Measurements from ENCODE around the gene FAAH.

FAAH gene

DNA sequence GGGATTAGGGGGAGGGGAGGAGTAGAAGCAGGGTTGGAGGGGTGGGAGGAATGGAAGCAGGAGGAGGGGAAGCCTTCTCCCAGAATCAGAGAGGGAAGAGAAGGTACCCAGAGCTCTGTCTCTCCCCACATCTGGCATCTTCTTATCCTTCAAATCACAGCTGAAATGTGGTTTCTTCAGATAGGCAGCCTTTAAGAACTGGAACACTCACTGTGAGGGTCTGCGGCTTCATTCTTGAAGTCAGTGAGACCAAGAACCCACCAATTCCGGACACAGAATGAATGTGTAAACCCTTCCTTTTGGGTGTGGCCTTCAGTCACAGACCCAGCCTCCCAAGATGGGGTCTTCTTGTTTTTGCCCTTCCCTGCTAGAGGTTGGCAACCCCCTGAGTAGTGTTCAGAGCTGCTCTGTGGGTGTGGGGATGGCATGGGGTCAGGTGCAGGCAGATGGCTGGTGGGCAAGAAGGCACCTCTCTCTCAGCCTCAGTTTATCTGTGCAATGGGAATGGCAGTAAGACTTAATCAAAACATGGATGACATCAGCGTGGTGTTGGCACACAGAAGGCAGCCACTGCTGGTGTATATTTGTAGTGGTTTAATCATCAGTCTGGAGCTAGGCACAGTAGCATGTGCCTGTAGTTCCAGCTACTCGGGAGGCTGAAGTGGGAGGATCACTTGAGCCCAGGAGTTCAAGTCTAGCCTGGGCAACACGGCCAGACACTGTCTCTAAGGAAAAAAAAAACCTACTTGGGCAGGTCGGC, 7.2 kb downstream of the FAAH start:
- ATAC-seq (no peak), DNase-seq (no peak)

DNA sequence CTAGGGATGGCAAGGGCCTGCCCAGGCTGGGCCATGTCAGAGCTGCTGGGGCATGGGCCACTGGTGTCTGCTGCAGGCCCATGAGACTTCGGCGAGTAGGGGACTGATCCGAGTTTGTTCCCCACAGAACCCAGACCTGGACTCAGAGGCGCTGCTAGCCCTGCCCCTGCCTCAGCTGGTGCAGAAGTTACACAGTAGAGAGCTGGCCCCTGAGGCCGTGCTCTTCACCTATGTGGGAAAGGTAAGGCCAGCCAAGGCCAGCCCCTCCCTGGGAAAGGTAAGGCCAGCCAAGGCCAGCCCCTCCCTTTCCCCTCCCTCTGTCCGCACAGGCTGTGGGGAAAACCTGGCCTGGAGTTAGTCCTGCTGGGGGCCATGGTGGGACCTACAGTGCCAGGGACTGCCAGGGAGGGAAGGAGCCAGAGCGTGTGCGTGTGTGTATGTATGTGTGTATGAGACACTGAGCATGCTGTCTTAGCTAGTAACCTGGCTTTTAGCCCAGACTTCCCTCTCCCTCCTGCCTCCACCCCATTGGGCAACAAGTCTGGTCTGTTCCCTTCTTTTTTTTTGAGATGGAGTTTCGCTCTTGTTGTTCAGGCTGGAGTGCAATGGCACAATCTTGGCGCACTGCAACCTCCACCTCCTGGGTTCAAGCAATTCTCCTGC, 8.0 kb downstream of the FAAH start:
- ATAC-seq, result no peak
- no peak for DNase-seq

DNA sequence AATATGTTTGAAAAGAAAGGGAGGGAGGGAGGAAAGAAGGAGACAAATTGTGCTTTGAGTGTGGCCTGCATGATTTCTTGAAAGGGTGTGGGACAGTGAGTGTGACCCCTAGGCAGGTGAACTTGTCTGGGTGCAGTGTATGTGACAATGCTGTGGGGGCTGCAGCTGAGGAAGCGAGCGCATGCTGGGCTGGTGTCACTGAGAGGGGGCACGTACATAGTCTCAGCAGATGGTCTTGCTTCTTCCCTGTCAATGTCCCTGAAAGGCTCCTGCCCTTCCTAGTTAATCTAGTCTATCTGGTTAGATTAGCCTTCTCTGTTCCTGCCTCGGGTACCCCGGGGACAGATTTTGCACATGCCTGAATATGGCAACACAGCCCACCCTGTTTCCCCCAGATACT, 9.8 kb downstream of the FAAH start:
- ATAC-seq (no peak), DNase-seq (no peak)

DNA sequence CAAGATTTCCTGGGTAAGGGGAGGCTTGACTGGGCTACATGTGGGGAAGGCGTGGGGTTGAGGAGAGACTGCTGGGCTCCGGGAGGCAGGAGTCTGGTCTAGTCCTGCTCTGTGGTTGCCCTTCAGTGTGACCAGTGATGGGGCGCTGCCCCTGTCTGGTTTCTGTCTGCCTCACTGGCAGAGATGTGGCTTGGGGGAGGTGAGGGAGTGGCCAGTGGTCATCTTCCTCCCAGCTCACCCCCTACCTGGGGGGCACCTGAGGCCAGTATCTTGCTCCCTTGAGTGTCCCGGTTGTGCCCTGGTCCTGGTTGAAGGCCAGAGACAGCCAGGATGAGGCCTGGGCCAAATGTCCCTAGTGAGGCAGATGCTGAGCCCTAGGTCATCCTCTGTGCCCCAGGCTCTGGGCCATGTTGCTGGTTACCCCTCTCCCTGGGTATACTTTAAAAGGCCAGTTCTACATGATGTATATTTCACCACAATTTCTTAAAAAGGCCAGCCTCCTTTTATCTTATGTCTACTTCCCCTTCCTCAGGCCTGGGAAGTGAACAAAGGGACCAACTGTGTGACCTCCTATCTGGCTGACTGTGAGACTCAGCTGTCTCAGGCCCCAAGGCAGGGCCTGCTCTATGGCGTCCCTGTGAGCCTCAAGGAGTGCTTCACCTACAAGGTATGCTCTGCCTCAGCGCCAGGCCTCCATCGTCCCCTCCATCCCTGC, 10.5 kb downstream of the FAAH start:
- DNase-seq (no peak), ATAC-seq (no peak)

DNA sequence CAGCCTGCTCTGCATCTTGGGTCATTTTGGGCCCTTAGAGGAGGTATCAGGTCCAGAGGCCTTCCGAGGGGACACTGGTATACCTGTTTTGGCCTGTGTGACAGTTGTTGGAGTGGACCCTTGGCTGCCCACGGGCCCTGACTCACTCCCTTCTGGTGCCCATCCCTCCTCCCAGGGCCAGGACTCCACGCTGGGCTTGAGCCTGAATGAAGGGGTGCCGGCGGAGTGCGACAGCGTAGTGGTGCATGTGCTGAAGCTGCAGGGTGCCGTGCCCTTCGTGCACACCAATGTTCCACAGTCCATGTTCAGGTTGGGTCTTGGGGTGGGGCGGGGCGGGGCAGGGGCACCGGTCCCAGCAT, 11.1 kb downstream of the FAAH start:
- DNase-seq (no peak), ATAC-seq (no peak)

DNA sequence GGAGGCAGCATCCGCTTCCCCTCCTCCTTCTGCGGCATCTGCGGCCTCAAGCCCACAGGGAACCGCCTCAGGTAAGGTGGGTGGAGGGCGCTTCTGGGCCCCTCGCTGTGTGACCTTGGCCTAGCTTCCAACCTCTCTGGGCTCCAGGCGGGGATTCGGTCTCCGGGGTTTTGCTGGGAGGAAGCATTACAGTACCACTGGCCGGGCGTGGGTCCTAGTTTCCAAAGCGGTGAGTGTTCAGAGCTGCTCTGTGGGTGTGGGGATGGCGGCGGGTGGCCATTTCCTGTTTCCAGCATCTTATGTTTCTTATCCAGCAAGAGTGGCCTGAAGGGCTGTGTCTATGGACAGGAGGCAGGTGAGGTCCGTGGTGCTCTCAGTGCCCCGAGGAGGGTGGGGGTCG, 11.6 kb downstream of the FAAH start:
- DNase-seq (no peak), ATAC-seq (no peak)

DNA sequence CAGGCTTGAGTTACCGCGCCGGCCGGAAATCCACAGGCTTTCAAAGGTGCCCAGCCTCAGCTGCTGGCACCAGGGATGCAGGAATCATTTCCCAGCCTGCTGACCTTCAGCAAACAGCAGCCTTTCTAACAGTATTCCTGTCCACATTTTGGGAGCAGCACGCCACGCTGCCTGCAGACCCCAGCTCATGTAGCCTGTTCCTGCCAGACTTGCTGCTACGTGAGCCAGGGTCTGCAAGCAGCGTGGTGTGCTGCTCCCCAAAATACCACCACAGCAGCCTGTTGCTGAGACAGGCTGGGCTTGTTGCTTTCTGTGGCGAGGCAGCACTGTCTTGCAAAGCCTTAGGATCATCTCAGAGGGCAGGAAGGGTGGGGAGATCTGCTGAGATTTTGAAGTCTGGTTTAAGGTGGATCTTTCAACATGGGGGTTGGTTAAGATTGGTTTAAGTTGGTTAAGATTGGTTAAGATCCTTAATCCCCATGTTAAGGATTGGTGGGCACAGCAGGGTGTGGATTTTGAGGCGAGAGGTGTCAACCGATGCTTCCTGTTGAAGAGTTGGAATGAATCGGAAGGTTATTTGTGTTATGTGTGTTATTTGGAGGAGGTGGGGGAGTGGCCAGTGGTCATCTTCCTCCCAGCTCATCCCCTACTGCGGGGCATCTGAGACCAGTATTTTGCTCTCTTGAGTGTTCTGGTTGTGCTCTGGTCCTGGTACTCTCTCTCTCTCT, 12.9 kb downstream of the FAAH start:
- DNase-seq (no peak), ATAC-seq (no peak)

DNA sequence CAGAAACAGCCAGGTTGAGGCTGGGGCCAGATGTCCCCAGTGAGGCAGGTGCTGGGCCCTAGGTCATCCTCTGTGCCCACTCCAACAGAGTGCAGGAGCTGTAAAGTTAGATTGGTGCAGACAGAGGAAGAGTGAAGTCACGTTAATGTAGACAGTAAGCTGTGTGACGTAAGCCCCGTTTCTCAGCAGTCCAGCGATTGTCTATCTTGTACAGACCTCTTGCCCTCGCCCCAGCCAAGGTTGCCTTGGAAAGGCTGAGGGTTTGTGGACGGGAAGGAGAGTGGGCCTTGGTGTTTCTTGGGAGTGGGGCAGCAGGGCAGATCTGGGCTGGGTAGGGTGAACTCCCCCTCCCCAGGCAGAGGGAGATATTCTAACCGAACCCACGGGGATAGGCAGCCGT, 13.5 kb downstream of the FAAH start:
- DNase-seq (no peak), ATAC-seq (no peak)

DNA sequence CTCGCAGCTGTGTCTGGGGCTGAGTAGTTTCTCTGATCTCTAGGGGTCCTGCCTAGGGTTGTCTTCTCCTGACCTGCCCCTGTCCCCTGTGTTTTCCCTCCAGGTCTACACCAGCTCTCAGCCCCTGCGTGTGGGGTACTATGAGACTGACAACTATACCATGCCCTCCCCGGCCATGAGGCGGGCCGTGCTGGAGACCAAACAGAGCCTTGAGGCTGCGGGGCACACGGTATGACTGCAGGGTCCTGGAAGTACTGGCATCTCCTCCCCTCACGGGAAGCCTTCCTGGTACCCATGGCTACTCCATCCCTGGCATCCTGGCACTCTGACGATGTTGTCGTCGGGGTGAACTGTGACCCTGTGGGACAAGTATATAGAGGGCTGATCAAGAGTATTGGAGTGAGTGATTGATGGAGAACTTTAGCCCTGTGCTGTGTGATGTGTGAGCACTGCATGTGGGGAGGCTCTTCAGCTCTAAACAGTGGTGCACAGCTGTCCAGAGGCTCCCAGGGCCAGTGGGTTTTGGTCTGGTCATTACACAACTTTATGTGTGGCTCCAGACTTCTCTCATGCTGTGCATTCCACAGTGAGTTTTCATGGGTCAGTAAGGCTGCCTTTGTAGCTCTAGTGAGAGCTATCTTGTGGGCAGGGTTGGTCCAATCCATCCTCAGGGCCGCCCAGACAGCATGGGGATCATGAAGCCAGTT, 14.4 kb downstream of the FAAH start:
- DNase-seq (no peak), ATAC-seq (no peak)

DNA sequence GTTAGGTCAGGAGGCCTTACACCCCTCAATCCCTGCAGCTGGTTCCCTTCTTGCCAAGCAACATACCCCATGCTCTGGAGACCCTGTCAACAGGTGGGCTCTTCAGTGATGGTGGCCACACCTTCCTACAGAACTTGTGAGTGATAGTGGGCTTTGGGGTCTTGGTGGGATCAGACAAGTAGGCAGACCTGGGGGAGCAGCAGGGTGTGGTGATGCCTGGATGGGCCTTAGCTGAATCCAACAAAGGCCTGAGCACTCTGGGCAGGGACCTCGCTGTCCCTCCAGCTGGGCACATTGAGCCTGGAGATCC, 14.9 kb downstream of the FAAH start:
- DNase-seq (no peak), ATAC-seq (no peak)

DNA sequence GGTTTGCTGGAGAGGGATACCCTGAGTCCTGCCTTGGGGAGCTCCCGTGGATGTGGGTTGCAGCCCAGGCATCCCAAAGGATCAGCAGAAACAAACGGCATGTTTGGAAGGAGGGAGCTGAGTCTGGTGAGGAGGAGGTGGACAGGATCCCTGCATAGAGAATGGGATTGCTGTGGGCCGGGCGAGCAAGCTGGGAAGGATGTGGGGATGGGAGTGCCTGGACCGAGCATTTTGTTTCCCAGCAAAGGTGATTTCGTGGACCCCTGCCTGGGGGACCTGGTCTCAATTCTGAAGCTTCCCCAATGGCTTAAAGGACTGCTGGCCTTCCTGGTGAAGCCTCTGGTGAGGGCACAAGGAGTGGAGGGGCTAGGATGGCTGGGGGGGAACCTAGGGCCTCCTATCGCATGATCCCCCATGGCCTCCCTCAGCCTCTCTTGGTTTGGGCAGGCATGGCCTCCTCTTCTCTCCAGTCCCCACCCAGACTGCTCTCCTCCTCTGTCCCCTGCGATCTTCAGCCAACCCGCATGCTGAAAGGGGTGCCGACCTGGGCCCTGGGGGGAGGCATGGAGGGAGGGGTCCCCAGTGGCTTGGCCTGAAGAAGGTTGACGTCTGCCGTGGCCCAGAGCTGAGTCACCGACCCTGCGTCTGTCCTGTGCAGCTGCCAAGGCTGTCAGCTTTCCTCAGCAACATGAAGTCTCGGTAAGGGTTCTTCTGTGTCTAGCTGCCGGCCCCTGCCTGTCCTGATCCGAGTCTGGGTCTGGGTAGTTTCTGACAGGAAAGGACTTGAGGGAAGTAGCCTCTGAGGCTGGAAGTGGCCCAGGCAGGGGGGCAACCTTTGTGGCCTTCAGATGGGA, 16.3 kb downstream of the FAAH start:
- DNase-seq (no peak), ATAC-seq (no peak)

DNA sequence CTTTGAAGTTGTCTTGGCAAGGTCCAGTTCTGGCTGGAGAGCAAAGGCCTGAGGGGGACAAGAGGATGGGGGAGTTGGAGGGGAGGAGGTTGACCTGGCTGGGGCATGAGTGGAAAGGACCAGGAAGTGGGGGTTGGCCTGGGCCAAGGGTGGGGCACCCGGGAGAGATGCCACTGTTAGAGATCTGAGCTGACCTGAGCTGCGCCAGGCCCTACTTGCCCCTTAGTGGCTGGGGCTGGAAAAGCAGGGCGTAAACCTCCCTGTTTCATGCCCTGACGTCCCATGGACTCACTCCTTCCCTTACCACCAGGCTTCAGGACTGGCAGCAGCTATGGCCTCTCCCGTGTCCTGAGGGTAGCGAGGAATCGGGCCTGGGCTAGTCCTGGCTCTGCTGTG, 16.9 kb downstream of the FAAH start:
- no peak for ATAC-seq
- no peak for DNase-seq

DNA sequence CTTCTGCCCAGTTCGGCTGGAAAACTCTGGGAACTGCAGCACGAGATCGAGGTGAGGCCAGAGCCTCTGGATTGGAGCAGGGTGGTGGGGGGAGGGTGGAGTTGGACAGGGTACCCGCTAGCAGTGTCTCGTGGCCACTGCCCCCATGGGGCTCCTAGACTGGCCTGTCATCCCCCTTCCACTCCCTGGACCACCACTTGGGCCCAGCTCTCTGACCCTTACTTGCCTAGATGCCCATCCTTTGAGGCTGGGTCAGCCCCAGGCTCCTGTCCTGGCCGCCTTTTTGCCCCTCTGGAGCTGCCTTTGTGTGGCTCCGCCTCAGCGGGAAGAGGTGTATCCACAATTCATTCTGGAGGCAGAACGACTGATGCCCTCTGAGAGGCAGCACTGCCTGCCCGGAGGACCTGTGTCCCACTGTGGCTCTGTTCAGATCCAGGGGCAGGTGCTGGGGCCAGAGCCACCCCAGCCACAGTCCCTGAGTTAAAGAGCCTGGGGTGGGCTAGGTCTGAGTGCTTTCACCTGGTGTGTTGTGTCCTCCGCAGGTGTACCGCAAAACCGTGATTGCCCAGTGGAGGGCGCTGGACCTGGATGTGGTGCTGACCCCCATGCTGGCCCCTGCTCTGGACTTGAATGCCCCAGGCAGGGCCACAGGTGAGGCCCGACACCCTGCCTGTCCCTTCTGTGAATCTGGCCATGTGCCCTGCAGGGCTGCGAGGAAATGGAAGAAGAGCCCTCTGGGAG, 17.7 kb downstream of the FAAH start:
- no peak for ATAC-seq

DNA sequence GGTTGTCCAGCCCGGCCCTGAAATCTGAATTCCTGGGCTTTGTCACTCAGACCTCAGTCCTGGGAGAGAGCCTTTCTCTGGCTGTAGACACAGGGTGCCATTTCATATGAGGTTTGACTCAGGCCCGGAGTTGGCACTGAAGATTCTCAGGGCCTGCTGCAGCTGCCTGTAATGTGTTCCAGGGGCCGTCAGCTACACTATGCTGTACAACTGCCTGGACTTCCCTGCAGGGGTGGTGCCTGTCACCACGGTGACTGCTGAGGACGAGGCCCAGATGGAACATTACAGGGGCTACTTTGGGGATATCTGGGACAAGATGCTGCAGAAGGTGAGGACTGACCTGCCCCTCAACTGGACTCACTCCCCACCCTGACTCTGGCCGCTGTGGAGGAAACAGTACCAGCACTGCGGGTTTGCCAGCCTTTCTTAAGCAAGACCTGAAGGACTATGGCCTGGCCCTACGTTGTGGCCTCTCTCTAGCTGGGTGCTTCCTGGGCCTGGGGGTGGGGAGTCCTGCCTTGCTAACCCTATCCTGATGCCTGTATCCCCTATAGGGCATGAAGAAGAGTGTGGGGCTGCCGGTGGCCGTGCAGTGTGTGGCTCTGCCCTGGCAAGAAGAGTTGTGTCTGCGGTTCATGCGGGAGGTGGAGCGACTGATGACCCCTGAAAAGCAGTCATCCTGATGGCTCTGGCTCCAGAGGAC, 18.9 kb downstream of the FAAH start:
- no peak for ATAC-seq
- DNase-seq, result no peak

More for the DNA sequence above, 17.7 kb downstream of the FAAH start:
- peak; percentile 45 for DNase-seq

DNA sequence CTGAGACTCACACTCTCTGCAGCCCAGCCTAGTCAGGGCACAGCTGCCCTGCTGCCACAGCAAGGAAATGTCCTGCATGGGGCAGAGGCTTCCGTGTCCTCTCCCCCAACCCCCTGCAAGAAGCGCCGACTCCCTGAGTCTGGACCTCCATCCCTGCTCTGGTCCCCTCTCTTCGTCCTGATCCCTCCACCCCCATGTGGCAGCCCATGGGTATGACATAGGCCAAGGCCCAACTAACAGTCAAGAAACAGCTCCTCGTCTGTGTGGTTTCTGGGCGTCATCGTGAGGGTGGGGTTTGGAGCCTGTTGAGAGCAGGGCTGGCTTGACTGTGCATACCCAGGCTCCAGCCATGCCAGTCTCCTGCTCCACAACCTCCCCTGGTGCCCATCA, 19.5 kb downstream of the FAAH start:
- DNase-seq, result peak; percentile 33
- ATAC-seq, result peak; percentile 68

DNA sequence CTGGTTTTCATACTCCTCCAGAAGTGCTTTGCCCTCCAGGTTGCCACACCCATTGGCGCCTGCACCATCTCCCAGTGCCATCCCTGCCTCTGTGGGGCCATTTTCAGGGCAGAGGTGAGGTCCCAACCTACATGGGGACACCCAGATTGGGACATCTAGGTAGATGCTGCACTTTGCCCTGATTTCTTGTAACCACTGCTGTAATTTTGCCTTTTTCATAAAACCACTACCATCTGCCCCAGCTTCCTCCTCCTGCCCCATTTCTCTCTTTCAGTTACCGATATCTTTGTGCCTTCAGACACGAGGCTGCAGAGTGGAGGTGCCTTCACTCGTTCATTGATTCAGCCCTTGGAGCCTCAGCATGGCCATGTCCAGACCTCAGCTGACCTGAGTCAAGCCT, 21.4 kb downstream of the FAAH start:
- DNase-seq (no peak), ATAC-seq (no peak)

DNA sequence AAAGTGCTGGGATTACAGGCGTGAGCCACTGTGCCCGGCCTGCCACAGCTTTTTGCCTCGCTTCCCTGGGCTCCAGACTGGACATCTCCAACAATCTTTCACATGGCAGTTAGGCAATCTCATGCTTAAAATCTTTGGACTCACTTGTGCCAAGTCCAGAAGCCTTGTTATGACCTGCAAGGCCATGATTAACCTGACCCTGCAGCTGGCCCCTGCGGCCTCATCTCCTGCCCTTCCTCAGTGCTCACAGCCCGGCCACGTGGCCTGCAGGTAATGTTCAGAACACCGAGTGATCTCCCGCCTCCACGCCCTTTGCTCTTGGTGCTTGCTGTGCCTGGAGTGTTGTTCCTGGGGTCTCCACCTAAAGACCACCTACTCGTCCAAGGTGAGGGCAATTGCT, 24.9 kb downstream of the FAAH start:
- DNase-seq, result no peak
- no peak for ATAC-seq

DNA sequence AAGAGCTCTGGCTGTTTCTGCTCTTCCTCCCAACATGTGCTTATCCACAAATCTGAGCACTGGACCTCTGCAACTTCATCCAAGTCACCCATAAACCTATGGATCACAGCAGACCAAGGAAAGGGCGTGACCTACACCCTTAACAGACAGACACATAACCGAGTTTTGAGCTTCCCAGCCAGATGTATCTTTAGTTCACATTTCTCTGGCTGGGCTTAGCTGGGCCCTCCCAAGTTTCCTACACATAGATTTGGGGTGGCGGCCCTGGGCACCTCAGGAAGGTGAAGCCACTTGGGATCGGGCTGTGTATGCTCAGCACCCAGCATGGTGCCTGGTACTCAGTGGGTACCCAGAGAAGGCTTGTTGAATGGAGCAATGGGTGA, 26.4 kb downstream of the FAAH start:
- DNase-seq, result no peak
- ATAC-seq, result no peak

DNA sequence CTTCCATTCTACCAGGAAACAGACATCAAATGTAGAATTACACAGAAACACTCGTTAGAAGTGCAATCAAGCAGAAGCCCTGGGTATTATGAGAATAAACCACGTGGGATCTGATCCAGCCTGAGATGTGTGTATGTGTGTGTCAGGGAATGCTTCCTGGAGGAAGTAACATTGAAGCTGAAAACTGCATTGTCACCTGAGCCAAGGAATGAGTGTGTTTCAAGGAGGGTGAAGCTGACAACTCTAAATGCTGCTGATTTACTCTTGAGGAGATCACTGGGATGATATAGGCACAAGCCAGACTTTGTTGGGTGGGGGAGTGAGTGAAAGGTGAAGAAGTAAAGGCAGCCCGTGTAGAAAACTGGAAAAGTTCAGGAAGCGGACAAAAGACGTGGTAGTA, 27.6 kb downstream of the FAAH start:
- DNase-seq, result no peak
- ATAC-seq, result no peak

DNA sequence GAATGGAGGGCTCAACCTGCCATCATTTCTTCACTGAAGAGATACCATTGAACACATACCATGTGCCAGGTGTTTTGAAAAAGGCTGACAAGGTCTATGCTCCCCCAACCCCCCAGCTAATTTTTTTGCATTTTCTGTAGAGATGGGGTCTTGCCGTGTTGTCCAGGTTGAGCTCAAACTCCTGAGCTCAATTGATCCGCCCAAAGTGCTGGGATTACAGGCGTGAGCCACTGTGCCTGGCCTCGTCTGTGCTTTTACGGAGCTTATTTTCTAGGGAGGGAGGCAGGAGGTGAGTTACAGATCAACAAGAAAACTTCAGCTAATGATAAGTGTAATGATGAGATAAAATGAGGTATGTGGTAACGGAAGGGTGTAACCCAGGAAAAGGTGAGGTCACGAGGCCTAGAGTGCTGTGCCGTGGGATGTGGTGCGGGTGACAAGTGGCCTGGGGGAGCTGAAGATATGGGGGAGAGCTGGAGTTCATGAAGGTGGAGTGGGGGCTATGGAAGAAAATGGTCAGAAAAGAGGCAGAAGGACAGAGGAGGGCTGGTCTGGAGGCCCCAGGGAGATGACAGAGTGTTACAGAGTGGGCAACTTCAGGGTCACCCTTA, 28.2 kb downstream of the FAAH start:
- DNase-seq, result no peak
- no peak for ATAC-seq

All from stimulated activated naive CD8-positive, alpha-beta T cell treated with anti-CD3 and anti-CD28 coated beads, Interleukin-15, Interleukin-2, amounts not matched to agents 100 U/mL and 50 U/mL, for 24 hours (primary cell).